ENCODE results near the gene NAT16. TPM values are rescaled to one million over a fixed set of nuclear protein-coding genes. Genes with fewer than 3 reads are reported as not detected.

NAT16 gene
- total and polyA plus RNA-seq, 2 of the 4 experiments (the other 2 are of a cell fraction), result 0.05 TPM; not detected in 1

DNA sequence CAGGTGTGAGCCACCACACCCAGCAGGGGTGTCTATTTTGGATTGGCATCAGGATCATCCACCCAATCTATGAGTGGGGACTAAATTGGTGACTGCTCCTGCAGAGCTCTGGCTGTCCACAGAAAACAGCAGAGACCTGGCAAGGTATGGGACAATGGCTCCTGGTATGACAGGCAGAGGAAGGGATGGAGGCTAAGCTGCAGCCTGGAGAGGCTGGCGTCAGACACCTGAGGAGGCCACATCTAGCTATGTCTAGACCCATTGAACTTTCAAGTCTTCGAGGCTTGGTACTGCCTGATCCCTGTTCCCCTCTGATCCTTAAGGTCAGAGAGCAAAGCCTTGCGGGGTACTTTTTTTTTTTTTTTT, 56.4 kb downstream of the NAT16 start:
- Histone ChIP-seq H3K56ac (ENCODE audit: extremely low read depth, insufficient read depth, low read length) (no peak overlapping the region), H3K4me1 (ENCODE audit: control insufficient read depth, insufficient read depth, low read length) (peaks cover 27% of the 10 kb centered on the region), H2AK5ac (ENCODE audit: low read depth, low read length) (peak overlapping the region; percentile 98), H3K4me3 (ENCODE audit: insufficient read depth, low read depth, low read length) (no peak overlapping the region), H3K9ac (ENCODE audit: low read depth, low read length) (no peak overlapping the region), H2BK15ac (ENCODE audit: low read depth, low read length) (peak overlapping the region; percentile 98; the same call in 2 of the 3 replicates), H2AFZ (replicated peaks; ENCODE audit: low read length, poor library complexity) (no peak overlapping the region), H3K9me3 (ENCODE audit: control insufficient read depth, insufficient read depth, low read length) (no peaks in the 10 kb centered on the region), H4K91ac (ENCODE audit: insufficient read depth, low read depth, low read length) (peak overlapping the region; percentile 77), H2BK20ac (ENCODE audit: low read depth, low read length) (peak overlapping the region; percentile 97), H2AK9ac (replicated peaks; ENCODE audit: low read depth, low read length, poor library complexity) (peak overlapping the region; percentile 75), H3K79me1 (ENCODE audit: low read depth in 1 of 2, low read length in 2 of 2) (peaks cover 7 to 58% of the 10 kb centered on the region in 2 experiments; a peak in 3 of 4 replicates), H3K14ac (replicated peaks; ENCODE audit: low read depth, low read length) (peak overlapping the region; percentile 99), H2BK120ac (ENCODE audit: low read depth, low read length) (peak overlapping the region; percentile 74), H4K5ac (ENCODE audit: low read depth, low read length) (no peak overlapping the region), H3K4ac (ENCODE audit: low read depth, low read length) (peak overlapping the region; percentile 97), H3K18ac (ENCODE audit: low read depth, low read length) (0 out of 2 replicates have a peak overlapping the region, but pooled peaks have one; percentile 3), H3K36me3 (ENCODE audit: control insufficient read depth, insufficient read depth, low read length) (peaks cover 6% of the 10 kb centered on the region; the same call in 1 of the 2 replicates), H4K8ac (ENCODE audit: low read depth in 2 of 2, low read length in 2 of 2) (peak overlapping the region; percentile 30 to 73; a peak in 2 of 4 replicates), H3K9me1 (ENCODE audit: insufficient read depth, low read length) (peaks cover 29% of the 10 kb centered on the region), H3K27ac (ENCODE audit: insufficient read depth, low read length) (peak overlapping the region; percentile 34; the same call in 1 of the 2 replicates), H3K27me3 (ENCODE audit: control insufficient read depth, insufficient read depth, low read length) (no peaks in the 10 kb centered on the region), H3K23ac (ENCODE audit: low read depth, low read length) (peak overlapping the region; percentile 56; the same call in 1 of the 2 replicates), H4K20me1 (ENCODE audit: insufficient read depth, low read length) (peaks cover 17% of the 10 kb centered on the region), H2BK5ac (ENCODE audit: low read depth, low read length, poor library complexity, severe bottlenecking) (peak overlapping the region; percentile 37), H3K4me2 (ENCODE audit: low read depth, low read length) (no peak overlapping the region)
- dilution Hi-C loops (cut with HindIII; ENCODE audit: low sequenced_read_pairs, unreplicated experiment) (no loop called here), intact Hi-C loops (cut with micrococcal nuclease) (no loop called here), in situ Hi-C loops (cut with MboI; ENCODE audit: low sequenced_read_pairs) (loop anchor here (25.0 kb wide), 1 partner anchor 686 kb away; the partner anchor contains the start of genes MEPCE, PPP1R35 and ZCWPW1)
- no peak for ATAC-seq (ENCODE audit: low read depth)
- DNase-seq, result no peak
- POLR2A ChIA-PET (ENCODE audit: unreplicated experiment), result interaction anchor here (1.2 kb wide), 1 partner anchor 12 kb away, joined by 7 read pairs; no protein-coding TSS in a partner anchor
- WGBS, 2 experiments (ENCODE audit: extremely low coverage in 2 of 2, insufficient read length in 1 of 2), result 80% methylated on average over 1 of the region's 3 CpGs; no CpG with 5 or more reads in 1 of the 2 experiments
- no TSS peak for BruUV-seq (replicated peaks)
- no peak for TF ChIP-seq FOS (IDR thresholded peaks at IDR 0.05; ENCODE audit: low read depth, low read length)
- TF ChIP-seq RAD21 (IDR thresholded peaks at IDR 0.05; ENCODE audit: low read length), result no peak
- TF ChIP-seq CEBPB (IDR thresholded peaks at IDR 0.05; ENCODE audit: low read depth, low read length), result no peak
- TF ChIP-seq, protein P1, sequence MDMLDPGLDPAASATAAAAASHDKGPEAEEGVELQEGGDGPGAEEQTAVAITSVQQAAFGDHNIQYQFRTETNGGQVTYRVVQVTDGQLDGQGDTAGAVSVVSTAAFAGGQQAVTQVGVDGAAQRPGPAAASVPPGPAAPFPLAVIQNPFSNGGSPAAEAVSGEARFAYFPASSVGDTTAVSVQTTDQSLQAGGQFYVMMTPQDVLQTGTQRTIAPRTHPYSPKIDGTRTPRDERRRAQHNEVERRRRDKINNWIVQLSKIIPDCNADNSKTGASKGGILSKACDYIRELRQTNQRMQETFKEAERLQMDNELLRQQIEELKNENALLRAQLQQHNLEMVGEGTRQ (IDR thresholded peaks at IDR 0.05; ENCODE audit: low read depth, low read length), result no peak
- CTCF ChIA-PET, result interaction anchor here (1.3 kb wide), 1 partner anchor 10 kb away, joined by 3 read pairs; no protein-coding TSS in a partner anchor
